Activated naive CD4-positive, alpha-beta T cell treated with anti-CD3 and anti-CD28 coated beads for 36 hours (primary cell): Measurements from ENCODE around the gene DCTD. TPM values are rescaled to one million over a fixed set of nuclear protein-coding genes. Genes with fewer than 3 reads are reported as not detected.
"Not testable (repeated sequence)": the region's sequence is repeated elsewhere in the genome, so short reads cannot be mapped to it uniquely, and the experiment has no call there.

Experiments used
- CTCF ChIA-PET: fragments of 350-600 bp; sonication (Branson Sonifier 250); formaldehyde crosslinking; loops from one replicate; lab custom pipeline; 2021; ENCODE audit warnings: antibody characterized with exemption; lab: Charles Lee
- DNase-seq: peaks from one replicate; pipeline ENCODE4 v3.0.0-alpha.2; 2020
- H3K27ac Mint-ChIP-seq: one replicate; pipeline ENCODE4 v1.8.0; 2021; ENCODE audit warnings: mild to moderate bottlenecking, mixed read lengths
- H3K27me3 Mint-ChIP-seq: one replicate; pipeline ENCODE4 v1.8.0; 2021; ENCODE audit warnings: low read depth, mixed read lengths
- H3K36me3 Mint-ChIP-seq: one replicate; pipeline ENCODE4 v1.8.0; 2021; ENCODE audit warnings: low read depth, mixed read lengths
- H3K4me1 Mint-ChIP-seq: one replicate; pipeline ENCODE4 v1.8.0; 2021; ENCODE audit warnings: low read depth, mixed read lengths
- H3K4me3 Mint-ChIP-seq: one replicate; pipeline ENCODE4 v1.8.0; 2021; ENCODE audit warnings: mild to moderate bottlenecking, moderate library complexity, mixed read lengths
- H3K9me3 Mint-ChIP-seq: one replicate; pipeline ENCODE4 v1.8.0; 2021; ENCODE audit warnings: mixed read lengths
- intact Hi-C: fragments of 100-400 bp; cut with micrococcal nuclease; formaldehyde crosslinking; loops from one replicate; pipeline ENCODE4 v1.15.1; 2023
- total RNA-seq, 2 experiments: library from RNA; stranded (reverse); gene quantifications; one replicate each; pipeline ENCODE4 v1.2.3, GENCODE V29; 2021

DCTD gene
- total RNA-seq, 2 experiments from 2014 or later = 137 to 152 TPM

DNA sequence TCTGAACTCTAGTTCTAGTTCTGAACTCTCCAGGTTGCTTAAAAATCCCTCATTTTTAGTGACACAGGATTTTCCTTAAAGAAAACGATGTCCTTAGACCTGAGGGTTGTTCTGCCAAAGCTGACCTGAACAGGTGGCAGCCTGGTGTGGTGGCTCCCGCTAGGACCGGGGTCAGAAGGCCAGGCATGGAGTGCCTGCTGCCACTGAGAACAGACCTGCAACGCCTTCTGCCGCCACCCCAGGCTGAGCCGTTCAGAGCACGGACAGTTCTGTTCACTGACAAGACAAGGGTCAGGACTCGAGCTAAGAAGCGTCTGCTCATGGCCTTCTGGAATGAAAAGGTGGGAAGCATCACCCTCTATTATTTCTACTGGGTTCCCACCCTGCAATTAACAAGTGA lies 15.8 kb downstream of the DCTD start:
- intact Hi-C loops = no loop called here
- peaks cover 56% of the 10 kb centered on the region for H3K36me3 Mint-ChIP-seq

DNA sequence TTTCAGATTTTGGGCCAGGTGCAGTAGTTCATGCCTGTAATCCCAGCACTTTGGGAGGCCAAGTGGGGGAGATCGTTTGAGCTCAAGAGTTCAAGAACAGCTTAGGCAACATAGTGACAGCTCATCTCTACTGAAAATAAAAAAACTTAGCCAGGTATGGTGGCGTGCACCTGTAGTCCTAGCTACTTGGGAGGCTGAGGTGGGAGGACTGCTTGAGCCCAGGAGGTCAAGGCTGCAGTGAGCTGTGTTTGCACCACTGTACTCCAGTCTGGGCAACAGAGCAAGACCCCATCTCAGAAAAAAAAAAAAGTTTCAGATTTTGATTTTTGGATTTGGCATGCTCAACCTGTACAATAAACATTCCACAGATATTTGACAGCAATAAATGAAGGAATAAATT lies 17.2 kb downstream of the DCTD start:
- H3K4me1 Mint-ChIP-seq, H3K27ac Mint-ChIP-seq, H3K27me3 Mint-ChIP-seq, H3K9me3 Mint-ChIP-seq, intact Hi-C loops, H3K4me3 Mint-ChIP-seq, DNase-seq: not testable (repeated sequence)
- peaks cover 56% of the 10 kb centered on the region for H3K36me3 Mint-ChIP-seq
- CTCF ChIA-PET = interaction anchor here (0.5 to 1.0 kb wide), 3 partner anchors 25 to 362 kb away, joined by 3 to 4 read pairs (median 3); no protein-coding TSS in a partner anchor

More for the DNA sequence above, 15.8 kb downstream of the DCTD start:
- Mint-ChIP-seq H3K4me3 (no peak overlapping the region), H3K4me1 (peaks cover 4% of the 10 kb centered on the region), H3K9me3 (no peaks in the 10 kb centered on the region), H3K27me3 (no peaks in the 10 kb centered on the region), H3K27ac (no peak overlapping the region)
- DNase-seq = no peak
- CTCF ChIA-PET = no interaction called here

DNA sequence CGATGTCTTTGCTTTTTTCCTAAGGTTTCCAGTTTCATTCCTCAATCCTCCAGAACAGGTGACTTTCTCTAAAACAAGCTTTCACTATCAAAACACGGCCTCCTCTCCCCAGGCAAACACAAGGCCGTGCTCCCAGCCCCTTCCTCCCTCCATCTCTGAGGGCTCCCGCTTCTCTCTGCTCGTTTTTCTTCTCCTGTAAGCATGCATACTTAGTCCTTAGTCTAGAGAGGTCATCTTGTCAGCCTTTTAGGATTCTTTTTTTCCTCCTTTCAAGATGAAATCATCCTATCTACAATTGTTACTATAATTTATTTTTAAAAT lies 18.7 kb downstream of the DCTD start:
- no peaks in the 10 kb centered on the region for H3K9me3 Mint-ChIP-seq
- H3K4me3 Mint-ChIP-seq = no peak overlapping the region
- CTCF ChIA-PET = interaction anchor here (0.7 to 0.9 kb wide), 2 partner anchors 170 to 449 kb away, joined by 3 read pairs; no protein-coding TSS in a partner anchor
- no peak for DNase-seq
- no peaks in the 10 kb centered on the region for H3K4me1 Mint-ChIP-seq
- H3K27ac Mint-ChIP-seq = no peak overlapping the region
- intact Hi-C loops = no loop called here
- no peaks in the 10 kb centered on the region for H3K27me3 Mint-ChIP-seq
- peaks cover 54% of the 10 kb centered on the region for H3K36me3 Mint-ChIP-seq

DNA sequence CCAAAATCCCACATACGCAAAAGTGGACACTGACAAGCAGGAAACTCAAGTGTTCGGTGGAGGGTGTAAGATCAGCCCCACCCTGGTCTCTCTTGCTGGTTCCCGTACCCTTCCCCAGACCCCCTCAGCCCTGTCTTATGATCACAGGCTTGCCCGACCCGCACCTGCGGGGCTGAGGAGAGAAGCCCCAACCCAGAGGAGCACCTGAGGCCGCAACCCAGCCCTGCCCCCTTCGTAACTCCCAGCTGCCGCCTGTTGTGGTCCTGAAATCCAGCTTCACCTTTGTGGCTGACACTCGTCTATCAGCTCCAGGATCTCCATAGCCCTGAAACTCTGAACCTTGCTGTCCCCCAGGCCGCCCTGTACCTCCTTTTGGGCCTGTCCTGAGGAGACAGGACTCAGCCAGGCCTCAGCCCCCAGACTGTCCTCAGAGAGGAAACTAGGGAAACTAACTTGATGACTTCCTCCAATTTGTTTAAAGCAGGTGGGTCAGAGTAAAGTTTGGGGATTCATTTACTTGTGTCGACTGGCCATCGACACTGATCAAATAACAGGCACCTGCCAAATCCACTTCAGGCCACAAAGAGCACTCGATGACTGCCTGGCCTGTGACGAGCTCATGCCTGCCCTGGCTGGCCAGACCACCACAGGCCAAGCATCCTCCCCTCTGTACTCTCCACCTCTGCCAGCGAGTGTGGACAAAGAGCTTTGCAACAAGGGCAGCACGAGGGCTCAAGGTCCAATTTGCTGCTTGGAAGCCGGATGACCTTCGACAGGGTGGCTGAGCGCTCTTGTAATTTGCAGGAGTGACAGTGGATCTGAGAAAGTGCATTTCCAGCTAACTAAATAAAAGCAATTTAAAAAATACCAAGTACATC lies 19.3 kb downstream of the DCTD start:
- Mint-ChIP-seq H3K4me1 (no peaks in the 10 kb centered on the region), H3K27me3 (no peaks in the 10 kb centered on the region), H3K9me3 (no peaks in the 10 kb centered on the region), H3K36me3 (peaks cover 56% of the 10 kb centered on the region), H3K4me3 (no peak overlapping the region), H3K27ac (no peak overlapping the region)
- no peak for DNase-seq
- intact Hi-C loops = no loop called here
- CTCF ChIA-PET = interaction anchor here (0.7 to 0.9 kb wide), 2 partner anchors 171 to 449 kb away, joined by 3 read pairs; no protein-coding TSS in a partner anchor

DNA sequence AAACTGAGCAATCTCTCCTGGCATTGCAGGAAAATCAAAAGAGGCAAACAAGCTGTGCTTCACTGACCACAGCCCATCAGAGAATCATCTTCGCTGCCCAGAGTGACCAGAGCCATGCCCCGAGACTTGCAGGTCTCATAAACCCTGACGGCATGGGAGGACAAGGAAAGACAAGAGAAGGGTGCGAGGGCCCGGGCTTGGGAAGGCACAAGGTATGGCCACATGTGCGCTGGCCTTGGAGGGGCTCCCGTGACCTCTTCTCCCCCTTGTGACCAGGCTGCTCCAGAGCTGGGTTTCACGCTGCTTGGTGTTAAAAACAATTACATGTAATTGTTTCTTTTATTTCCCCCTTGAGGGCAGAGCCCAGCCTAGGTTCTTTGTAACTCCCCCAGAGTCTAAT lies 20.8 kb downstream of the DCTD start:
- DNase-seq = no peak
- H3K9me3 Mint-ChIP-seq = no peaks in the 10 kb centered on the region
- H3K36me3 Mint-ChIP-seq = peaks cover 59% of the 10 kb centered on the region
- intact Hi-C loops = no loop called here
- H3K27ac Mint-ChIP-seq = no peak overlapping the region
- CTCF ChIA-PET = no interaction called here
- no peaks in the 10 kb centered on the region for H3K4me1 Mint-ChIP-seq
- no peaks in the 10 kb centered on the region for H3K27me3 Mint-ChIP-seq
- H3K4me3 Mint-ChIP-seq = no peak overlapping the region

DNA sequence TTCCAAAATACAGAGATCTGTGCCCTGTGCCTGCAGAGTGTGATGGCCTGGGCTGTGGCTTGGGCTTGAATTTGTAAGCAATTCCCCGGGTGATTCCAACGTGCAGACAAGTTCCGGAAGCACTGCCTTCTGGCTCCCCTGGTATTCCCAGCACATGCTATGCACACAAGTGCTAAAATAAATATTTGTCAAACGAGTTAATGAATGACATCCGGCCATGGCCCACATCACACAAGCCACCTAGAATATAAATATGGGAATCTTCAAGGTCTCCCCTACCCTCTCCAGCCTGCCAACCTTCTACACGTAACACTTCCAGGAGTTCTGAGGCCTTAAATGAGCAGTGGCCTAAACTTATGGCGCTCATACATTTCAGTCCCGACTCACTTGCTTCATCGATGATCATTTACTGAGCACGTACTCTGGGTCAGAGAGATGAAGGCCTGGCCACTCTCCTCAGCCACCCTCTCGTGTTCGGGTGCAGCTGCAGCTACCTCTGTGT lies 21.3 kb downstream of the DCTD start:
- no peaks in the 10 kb centered on the region for H3K4me1 Mint-ChIP-seq
- intact Hi-C loops = no loop called here
- H3K36me3 Mint-ChIP-seq = peaks cover 61% of the 10 kb centered on the region
- H3K9me3 Mint-ChIP-seq = no peaks in the 10 kb centered on the region
- H3K4me3 Mint-ChIP-seq = no peak overlapping the region
- no peaks in the 10 kb centered on the region for H3K27me3 Mint-ChIP-seq
- CTCF ChIA-PET = no interaction called here
- DNase-seq = no peak
- H3K27ac Mint-ChIP-seq = no peak overlapping the region

DNA sequence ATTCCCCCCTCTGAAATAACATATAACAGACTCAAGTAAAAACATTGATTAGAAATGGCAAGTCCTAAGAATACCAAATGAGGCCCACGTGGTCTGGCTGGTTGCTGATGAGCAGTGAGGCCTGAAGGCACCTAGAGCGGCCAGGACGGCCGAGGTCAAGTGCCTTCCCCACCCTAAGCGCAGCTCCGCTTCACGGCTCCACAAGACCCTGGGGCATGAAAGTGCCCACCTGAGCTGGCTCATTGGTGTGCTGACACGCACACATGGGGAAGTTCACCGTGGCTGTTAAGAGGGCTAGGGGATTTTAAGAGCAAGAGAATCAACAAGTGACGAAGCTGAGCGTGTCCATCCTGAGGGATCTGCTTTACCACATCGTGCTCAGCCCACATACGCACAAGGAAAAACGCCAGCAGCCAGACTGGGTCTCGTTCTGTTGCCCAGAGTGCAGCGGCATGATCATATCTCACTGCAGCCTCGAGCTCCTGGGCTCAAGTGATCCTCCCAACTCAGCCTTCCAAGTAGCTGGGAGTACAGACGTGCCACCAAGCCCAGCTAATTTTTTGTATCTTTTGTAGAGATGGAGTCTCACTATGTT lies 22.4 kb downstream of the DCTD start:
- H3K27ac Mint-ChIP-seq = no peak overlapping the region
- no peak overlapping the region for H3K4me3 Mint-ChIP-seq
- no peak for DNase-seq
- no peaks in the 10 kb centered on the region for H3K4me1 Mint-ChIP-seq
- no peaks in the 10 kb centered on the region for H3K9me3 Mint-ChIP-seq
- H3K36me3 Mint-ChIP-seq = peaks cover 65% of the 10 kb centered on the region
- CTCF ChIA-PET = interaction anchor here (1.0 kb wide), 1 partner anchor 30 kb away, joined by 4 read pairs; no protein-coding TSS in a partner anchor
- intact Hi-C loops = no loop called here
- H3K27me3 Mint-ChIP-seq = no peaks in the 10 kb centered on the region

DNA sequence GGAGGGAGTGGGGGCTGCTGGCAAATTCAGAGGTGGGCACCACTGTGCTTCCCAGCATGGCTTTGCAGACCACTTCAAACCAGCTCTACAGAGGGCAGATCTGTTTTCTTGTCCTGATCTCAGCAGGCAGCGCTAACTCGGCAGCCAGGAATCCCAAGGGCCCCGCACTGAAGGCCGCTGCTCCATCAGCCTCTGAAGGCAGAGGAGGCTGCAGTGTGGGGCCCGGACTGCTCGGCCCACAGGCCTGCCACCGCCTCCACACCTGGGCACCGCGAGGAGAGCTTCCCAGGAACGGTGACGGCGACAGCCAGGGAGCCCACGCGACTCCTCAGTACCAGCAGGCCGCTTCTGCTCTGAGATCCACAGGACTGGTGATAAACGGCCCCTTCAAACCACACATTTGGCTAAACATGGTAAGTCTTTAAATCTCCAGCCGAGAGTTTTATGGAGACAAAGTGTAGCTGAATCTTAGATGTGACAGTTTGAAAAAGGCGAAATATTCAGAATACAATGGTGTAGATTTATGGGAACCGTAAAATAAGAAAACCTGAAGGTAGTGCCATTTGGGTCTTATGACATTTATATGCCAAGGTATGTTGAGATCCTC lies 23.6 kb downstream of the DCTD start:
- H3K9me3 Mint-ChIP-seq = no peaks in the 10 kb centered on the region
- H3K36me3 Mint-ChIP-seq = peaks cover 71% of the 10 kb centered on the region
- H3K4me3 Mint-ChIP-seq = no peak overlapping the region
- DNase-seq = no peak
- intact Hi-C loops = no loop called here
- H3K27me3 Mint-ChIP-seq = no peaks in the 10 kb centered on the region
- H3K4me1 Mint-ChIP-seq = no peaks in the 10 kb centered on the region
- H3K27ac Mint-ChIP-seq = no peak overlapping the region
- CTCF ChIA-PET = no interaction called here

DNA sequence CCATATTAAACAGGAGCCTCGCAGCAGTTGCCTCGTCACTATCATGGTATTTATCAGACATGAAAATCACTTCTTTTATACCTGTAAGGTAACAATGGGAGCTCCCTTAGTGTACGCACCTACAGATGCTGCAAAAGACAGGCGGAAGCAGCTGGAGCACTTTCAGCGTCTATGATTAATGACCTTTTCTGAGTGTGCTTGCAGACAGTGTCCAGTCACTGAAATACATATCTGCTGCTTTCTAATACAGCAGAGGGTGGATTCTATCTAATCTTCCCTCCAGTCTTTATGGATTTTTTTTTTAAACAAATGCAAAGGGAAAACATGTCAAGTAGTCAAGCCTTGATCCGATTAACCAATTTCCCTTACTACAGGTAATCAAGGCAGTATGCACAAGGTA lies 24.1 kb downstream of the DCTD start:
- no peaks in the 10 kb centered on the region for H3K27me3 Mint-ChIP-seq
- H3K27ac Mint-ChIP-seq = no peak overlapping the region
- no peaks in the 10 kb centered on the region for H3K4me1 Mint-ChIP-seq
- intact Hi-C loops = no loop called here
- H3K36me3 Mint-ChIP-seq = peaks cover 75% of the 10 kb centered on the region
- H3K9me3 Mint-ChIP-seq = no peaks in the 10 kb centered on the region
- DNase-seq = no peak
- CTCF ChIA-PET = interaction anchor here (0.7 kb wide), 1 partner anchor 25 kb away, joined by 4 read pairs; no protein-coding TSS in a partner anchor
- no peak overlapping the region for H3K4me3 Mint-ChIP-seq

DNA sequence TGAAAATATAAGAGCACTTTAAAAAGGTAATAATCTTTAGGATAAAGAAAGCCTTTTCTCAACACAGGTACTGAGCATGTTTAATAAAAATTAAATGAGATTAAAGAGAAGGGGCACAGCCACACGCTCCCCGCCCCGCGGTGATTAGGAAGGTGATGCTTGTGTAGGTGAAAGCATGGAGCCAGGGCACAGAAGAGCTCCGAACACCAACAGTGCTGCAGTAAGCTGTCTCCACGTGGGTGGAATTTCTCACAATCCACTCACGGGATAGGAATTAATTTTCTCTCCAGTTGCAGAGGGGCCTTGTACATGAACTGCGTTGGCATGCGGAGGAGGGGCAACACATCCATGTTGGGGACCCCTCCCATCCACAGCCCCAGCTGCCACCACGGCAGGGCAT lies 27.0 kb downstream of the DCTD start:
- CTCF ChIA-PET = interaction anchor here (0.8 kb wide), 1 partner anchor 35 kb away, joined by 4 read pairs; no protein-coding TSS in a partner anchor
- Mint-ChIP-seq H3K27me3 (no peaks in the 10 kb centered on the region), H3K36me3 (peaks cover 86% of the 10 kb centered on the region), H3K4me3 (no peak overlapping the region), H3K4me1 (no peaks in the 10 kb centered on the region), H3K27ac (no peak overlapping the region), H3K9me3 (peaks cover 17% of the 10 kb centered on the region)
- DNase-seq = no peak
- intact Hi-C loops = no loop called here

DNA sequence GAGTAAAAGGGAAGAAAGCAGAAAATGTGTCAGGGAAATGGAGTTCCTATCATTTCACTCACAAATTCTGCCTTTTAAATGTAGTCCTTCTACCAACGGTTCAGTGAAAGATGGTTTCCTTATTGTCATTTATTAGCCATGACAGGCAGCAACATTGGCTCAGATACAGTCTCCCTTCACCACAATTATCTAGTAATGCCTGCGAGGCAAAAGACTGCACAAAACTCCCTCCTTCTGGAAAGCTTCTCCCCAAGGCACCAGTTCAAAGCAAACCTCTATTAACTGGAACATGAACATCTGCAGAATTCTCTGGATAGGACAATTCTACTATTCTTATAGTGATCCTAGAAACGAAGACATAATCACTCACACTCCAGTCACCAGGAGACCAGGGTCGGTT lies 28.3 kb downstream of the DCTD start:
- H3K4me1 Mint-ChIP-seq = no peaks in the 10 kb centered on the region
- no peak for DNase-seq
- no peaks in the 10 kb centered on the region for H3K27me3 Mint-ChIP-seq
- peaks cover 86% of the 10 kb centered on the region for H3K36me3 Mint-ChIP-seq
- no peak overlapping the region for H3K4me3 Mint-ChIP-seq
- H3K27ac Mint-ChIP-seq = no peak overlapping the region
- CTCF ChIA-PET = no interaction called here
- H3K9me3 Mint-ChIP-seq = peaks cover 22% of the 10 kb centered on the region
- intact Hi-C loops = no loop called here

DNA sequence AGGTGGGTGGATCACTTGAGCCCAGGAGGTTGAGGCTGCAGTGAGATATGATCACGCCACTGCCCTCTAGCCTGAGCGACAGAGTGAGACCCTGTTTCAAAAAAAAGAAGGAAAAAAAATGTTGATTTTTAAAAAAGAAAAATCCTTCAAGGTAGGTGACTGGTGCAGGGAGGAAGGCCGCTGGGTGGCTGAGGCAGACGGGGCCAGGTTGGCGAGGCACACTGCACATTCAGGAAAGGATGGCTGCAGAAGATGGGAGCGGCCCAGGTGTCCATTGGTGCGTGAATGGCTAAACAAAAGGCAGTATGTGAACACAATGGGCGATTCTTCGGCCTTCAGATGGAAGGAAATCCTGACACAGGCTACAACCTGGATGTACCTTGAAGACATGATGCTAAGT lies 30.4 kb downstream of the DCTD start:
- no peaks in the 10 kb centered on the region for H3K4me1 Mint-ChIP-seq
- intact Hi-C loops = no loop called here
- no peak overlapping the region for H3K4me3 Mint-ChIP-seq
- no peak overlapping the region for H3K27ac Mint-ChIP-seq
- no peaks in the 10 kb centered on the region for H3K27me3 Mint-ChIP-seq
- H3K9me3 Mint-ChIP-seq = peaks cover 22% of the 10 kb centered on the region
- CTCF ChIA-PET = no interaction called here
- peaks cover 88% of the 10 kb centered on the region for H3K36me3 Mint-ChIP-seq
- DNase-seq = no peak
